ENCODE data around the gene CSTA. TPM values are rescaled to one million over a fixed set of nuclear protein-coding genes. Genes with fewer than 3 reads are reported as not detected.

CSTA gene, protein sequence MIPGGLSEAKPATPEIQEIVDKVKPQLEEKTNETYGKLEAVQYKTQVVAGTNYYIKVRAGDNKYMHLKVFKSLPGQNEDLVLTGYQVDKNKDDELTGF
- total RNA-seq: 1 to 10 TPM; 3.1 to 7.8 (median 4.0) TPM
- total RNA-seq (2013): 7.8 TPM

GRCh38 chr3:122324871-122325323 lies at the start of gene CSTA:
Gene CSTA (plus strand): TSS chr3:122325248. CDS start chr3:122325293, 45 bp downstream.
- no peak within 1 kb of the TSS for H3K4me3 ChIP-seq (ENCODE audit: low read length)
- Mint-ChIP-seq H3K4me1 (no peaks in the 10 kb centered on the region), H3K27ac (no peak within 1 kb of the TSS)

GRCh38 chr3:122281891-122282290 lies 43.2 kb upstream of the CSTA start:
- no peaks in the 10 kb centered on the region for H3K4me1 Mint-ChIP-seq

More at GRCh38 chr3:122324871-122325323, at the start of gene CSTA:
- no peak within 1 kb of the TSS for H3K27ac ChIP-seq (ENCODE audit: low read length)
- no peak for TF ChIP-seq CTCF (IDR thresholded peaks at IDR 0.05)
- peaks cover 2% of the 10 kb centered on the region for H3K27me3 ChIP-seq (ENCODE audit: control insufficient read depth, insufficient read depth, low read length)
- no peak within 1 kb of the TSS for H3K4me3 Mint-ChIP-seq
- DNase-seq (no peak), ATAC-seq (no peak)
- H3K27me3 Mint-ChIP-seq (ENCODE audit: low read depth in 2 of 2): peaks cover 6 to 7% of the 10 kb centered on the region in 2 donors
- no peaks in the 10 kb centered on the region for H3K4me1 ChIP-seq (ENCODE audit: control insufficient read depth, insufficient read depth, low read length)
- WGBS (ENCODE audit: insufficient coverage): 81% methylated on average over 6 of the region's 6 CpGs
- no peaks in the 10 kb centered on the region for H3K36me3 ChIP-seq (ENCODE audit: control insufficient read depth, insufficient read depth, low read length)
- H3K36me3 Mint-ChIP-seq: no peaks in the 10 kb centered on the region
- intact Hi-C loops (cut with micrococcal nuclease): no loop called here
- no peaks in the 10 kb centered on the region for H3K9me3 ChIP-seq (ENCODE audit: control insufficient read depth, insufficient read depth, low read length)
- peaks cover 0 to 2% of the 10 kb centered on the region in 2 donors for H3K9me3 Mint-ChIP-seq

GRCh38 chr3:122283796-122284445 lies 41.1 kb upstream of the CSTA start:
- ATAC-seq: no peak
- 88% methylated on average over 22 of the region's 22 CpGs for WGBS (ENCODE audit: insufficient coverage)

More at GRCh38 chr3:122281891-122282290, 43.2 kb upstream of the CSTA start:
- H3K27me3 ChIP-seq (ENCODE audit: control insufficient read depth, insufficient read depth, low read length): no peaks in the 10 kb centered on the region
- Mint-ChIP-seq H3K27ac (no peak overlapping the region), H3K4me3 (no peak overlapping the region), H3K9me3 (no peaks in the 10 kb centered on the region), H3K36me3 (no peaks in the 10 kb centered on the region), H3K27me3 (ENCODE audit: low read depth in 2 of 2) (peaks cover 19 to 29% of the 10 kb centered on the region in 2 donors)
- no peak for TF ChIP-seq CTCF (IDR thresholded peaks at IDR 0.05)
- DNase-seq: no peak
- H3K36me3 ChIP-seq (ENCODE audit: control insufficient read depth, insufficient read depth, low read length): no peaks in the 10 kb centered on the region
- no peak overlapping the region for H3K4me3 ChIP-seq (ENCODE audit: low read length)
- H3K9me3 ChIP-seq (ENCODE audit: control insufficient read depth, insufficient read depth, low read length): no peaks in the 10 kb centered on the region
- WGBS (ENCODE audit: insufficient coverage): 86% methylated on average over 3 of the region's 3 CpGs
- no peak for ATAC-seq
- intact Hi-C loops (cut with micrococcal nuclease): no loop called here
- no peak overlapping the region for H3K27ac ChIP-seq (ENCODE audit: low read length)
- H3K4me1 ChIP-seq (ENCODE audit: control insufficient read depth, insufficient read depth, low read length): no peaks in the 10 kb centered on the region

More at GRCh38 chr3:122283796-122284445, 41.1 kb upstream of the CSTA start:
- DNase-seq: no peak
- no peaks in the 10 kb centered on the region for H3K4me1 ChIP-seq (ENCODE audit: control insufficient read depth, insufficient read depth, low read length)
- no peak overlapping the region for H3K27ac Mint-ChIP-seq
- H3K27me3 Mint-ChIP-seq (ENCODE audit: low read depth in 2 of 2): peaks cover 20 to 26% of the 10 kb centered on the region in 2 donors
- intact Hi-C loops (cut with micrococcal nuclease): no loop called here
- H3K4me1 Mint-ChIP-seq: no peaks in the 10 kb centered on the region
- no peaks in the 10 kb centered on the region for H3K9me3 Mint-ChIP-seq
- no peak for TF ChIP-seq CTCF (IDR thresholded peaks at IDR 0.05)
- H3K36me3 ChIP-seq (ENCODE audit: control insufficient read depth, insufficient read depth, low read length): no peaks in the 10 kb centered on the region
- no peak overlapping the region for H3K4me3 ChIP-seq (ENCODE audit: low read length)
- H3K36me3 Mint-ChIP-seq: no peaks in the 10 kb centered on the region
- H3K9me3 ChIP-seq (ENCODE audit: control insufficient read depth, insufficient read depth, low read length): no peaks in the 10 kb centered on the region
- no peaks in the 10 kb centered on the region for H3K27me3 ChIP-seq (ENCODE audit: control insufficient read depth, insufficient read depth, low read length)
- no peak overlapping the region for H3K27ac ChIP-seq (ENCODE audit: low read length)
- no peak overlapping the region for H3K4me3 Mint-ChIP-seq

Data from natural killer cell (primary cell).